K562 (cell line): ENCODE measurements around the gene KCNMB2. TPM values are rescaled to one million over a fixed set of nuclear protein-coding genes. Genes with fewer than 3 reads are reported as not detected.

Source experiments
- ATAC-seq: fragments of 200-7000 bp; cut with Tn5 transposase; 3 replicates; pipeline ENCODE4 v1.9.1; 2020; ENCODE audit warnings: moderate library complexity
- BruUV-seq: library from RNA; stranded (reverse); fragments of 400-500 nt; replicated peaks from 2 replicates; lab custom pipeline; 2021; lab: Mats Ljungman, UMichigan
- CTCF ChIA-PET: fragments of 300-600 bp; formaldehyde crosslinking; extraction: SDS; loops from one replicate; lab custom pipeline; 2021; ENCODE audit warnings: low intra/inter-chr PET ratio; lab: Yijun Ruan, JAX
- POLR2A ChIA-PET: fragments of 300-600, 350-650 bp; sonication (Branson Sonifier 250); formaldehyde crosslinking; extraction: SDS; loops from one replicate; lab custom pipeline; 2021; ENCODE audit warnings: antibody characterized with exemption, inconsistent platforms; lab: Yijun Ruan, JAX
- DNase-seq, 4 experiments: peaks; one replicate each; pipeline versions ENCODE4 v3.0.0 to v3.0.0-alpha.2; 2011 to 2018; ENCODE audit warnings: low spot score in 3 of 4, mixed read lengths in 3 of 4; ENCODE audit errors: extremely low read depth in 1 of 4
- FAIRE-seq: peaks from 2 replicates; lab custom pipeline; 2011; peaks lifted over from hg19 to GRCh38; lab: Jason Lieb, UNC
- H2AFZ ChIP-seq: 2 replicates; pipeline ENCODE4 v1.6.0; 2011; ENCODE audit warnings: low read depth, low read length, control low read depth, inconsistent platforms
- H3K27ac ChIP-seq: fragments of 200-600 bp; 3 replicates; pipeline ENCODE4 v1.8.0; 2011; ENCODE audit warnings: low read depth, mild to moderate bottlenecking, control low read depth, inconsistent platforms, low read length, moderate library complexity, mixed read lengths; ENCODE audit errors: extremely low read depth
- H3K27me3 ChIP-seq, 2 experiments: fragments of 300-600 bp in 1 of 2; 2 replicates in 1 of 2; 3 replicates in 1 of 2; pipeline versions ENCODE4 v1.6.0 to v1.8.0; 2011; ENCODE audit warnings: inconsistent platforms in 2 of 2, low read length in 2 of 2, mild to moderate bottlenecking in 1 of 2, mixed read lengths in 1 of 2, moderate library complexity in 1 of 2; ENCODE audit not compliant: control insufficient read depth in 2 of 2, insufficient read depth in 2 of 2
- H3K36me3 ChIP-seq: fragments of 300-600 bp; 3 replicates; pipeline ENCODE4 v1.8.0; 2011; ENCODE audit warnings: mild to moderate bottlenecking, low read length, inconsistent platforms; ENCODE audit not compliant: control insufficient read depth, insufficient read depth
- H3K4me1 ChIP-seq, 2 experiments: fragments of 200-600 bp in 1 of 2; replicated peaks in 1 of 2; 2 replicates in 1 of 2; 3 replicates in 1 of 2; pipeline versions ENCODE4 v1.5.1 to v1.8.0; 2011; ENCODE audit warnings: inconsistent platforms in 2 of 2, low read length in 2 of 2, mild to moderate bottlenecking in 1 of 2, mixed read lengths in 1 of 2, moderate library complexity in 1 of 2; ENCODE audit not compliant: control insufficient read depth in 2 of 2, insufficient read depth in 2 of 2
- H3K4me2 ChIP-seq: 2 replicates; pipeline ENCODE4 v1.6.1; 2011; ENCODE audit warnings: low read length, control low read depth, inconsistent platforms, mixed read lengths; ENCODE audit not compliant: insufficient read depth
- H3K4me3 ChIP-seq: fragments of 200-600 bp; sonication (generic), shearing (Covaris generic); 2 replicates; pipeline ENCODE4 v1.5.1; 2016; ENCODE audit warnings: control low read depth, inconsistent platforms
- H3K79me2 ChIP-seq: fragments of 200-600 bp; 3 replicates; pipeline ENCODE4 v1.8.0; 2011; ENCODE audit warnings: low read length, inconsistent platforms; ENCODE audit not compliant: control insufficient read depth, insufficient read depth
- H3K9ac ChIP-seq, 2 experiments: 2 replicates each; pipeline versions ENCODE4 v1.6.0 to v1.6.1; 2011; ENCODE audit warnings: low read depth in 2 of 2, low read length in 2 of 2, control low read depth in 1 of 2, inconsistent platforms in 1 of 2, mild to moderate bottlenecking in 1 of 2, mixed read lengths in 1 of 2; ENCODE audit not compliant: insufficient read depth in 1 of 2
- H3K9me1 ChIP-seq: one replicate; pipeline ENCODE4 v1.6.0; 2011; ENCODE audit warnings: inconsistent platforms, mild to moderate bottlenecking, low read length, moderate library complexity; ENCODE audit not compliant: control insufficient read depth, insufficient read depth
- H3K9me3 ChIP-seq: replicated peaks from 2 replicates; pipeline ENCODE4 v1.5.1; 2011; ENCODE audit warnings: low read depth, low read length, inconsistent platforms; ENCODE audit not compliant: control insufficient read depth, insufficient read depth
- H4K20me1 ChIP-seq: replicated peaks from 2 replicates; pipeline ENCODE4 v1.6.1; 2011; ENCODE audit warnings: low read length, inconsistent platforms, mixed read lengths; ENCODE audit not compliant: control insufficient read depth, insufficient read depth
- BACH1 ChIP-seq: fragments of 200-800 bp; sonication (Bioruptor generic); IDR thresholded peaks from 2 replicates; pipeline ENCODE4 v1.6.1; 2016; ENCODE audit warnings: missing genetic modification characterization, missing compliant biosample characterization
- BRF2 ChIP-seq: IDR thresholded peaks from 3 replicates; pipeline ENCODE4 v1.6.1; 2011; ENCODE audit warnings: borderline replicate concordance, mild to moderate bottlenecking; ENCODE audit not compliant: insufficient read length, insufficient read depth
- CEBPB ChIP-seq: fragments of 450-650 bp; IDR thresholded peaks from 2 replicates; pipeline ENCODE4 v1.6.1; 2016; ENCODE audit warnings: missing genetic modification characterization, missing compliant biosample characterization
- CREB3L1 ChIP-seq: fragments of 450-650 bp; IDR thresholded peaks from 2 replicates; pipeline ENCODE4 v1.6.1; 2014; ENCODE audit warnings: low read depth, mild to moderate bottlenecking, moderate library complexity, borderline replicate concordance
- ETV5 ChIP-seq: sonication (generic); formaldehyde crosslinking; IDR thresholded peaks from 2 replicates; pipeline ENCODE4 v1.4.0; 2020; ENCODE audit warnings: low read depth, mild to moderate bottlenecking, missing genetic modification reagents
- GTF2E2 ChIP-seq: fragments of 200-800 bp; sonication (Bioruptor generic); IDR thresholded peaks from 2 replicates; pipeline ENCODE4 v1.6.1; 2016; ENCODE audit warnings: missing genetic modification characterization, missing compliant biosample characterization
- MBD2 ChIP-seq: sonication (generic); IDR thresholded peaks from 2 replicates; pipeline ENCODE4 v1.6.1; 2016; ENCODE audit warnings: low read depth, borderline replicate concordance
- NELFE ChIP-seq: IDR thresholded peaks from 2 replicates; pipeline ENCODE4 v1.6.1; 2011; ENCODE audit warnings: mild to moderate bottlenecking; ENCODE audit not compliant: insufficient read depth, insufficient read length
- RNF219 ChIP-seq: fragments of 250-450 bp; sonication (Bioruptor Pico); IDR thresholded peaks from 2 replicates; pipeline ENCODE4 v1.5.0; 2022; ENCODE audit warnings: mild to moderate bottlenecking
- SRF ChIP-seq, 2 experiments: fragments of 250-450, 450-650 bp in 1 of 2; sonication (Bioruptor Pico) in 1 of 2; sonication (generic) in 1 of 2; formaldehyde crosslinking; IDR thresholded peaks; 2 replicates each; pipeline versions ENCODE4 v1.5.0 to v1.5.1; 2020 to 2022; ENCODE audit warnings: mild to moderate bottlenecking in 1 of 2, missing genetic modification reagents in 1 of 2
- VEZF1 ChIP-seq: fragments of 200-800 bp; sonication (Bioruptor generic); IDR thresholded peaks from 2 replicates; pipeline ENCODE4 v1.6.1; 2017; ENCODE audit warnings: missing genetic modification characterization, missing compliant biosample characterization
- ZBTB7A ChIP-seq: IDR thresholded peaks from 2 replicates; pipeline ENCODE4 v1.6.1; 2011; ENCODE audit warnings: low read depth, mild to moderate bottlenecking, low read length, moderate library complexity, borderline replicate concordance; ENCODE audit not compliant: control insufficient read depth
- ZNF347 ChIP-seq: fragments of 450-650 bp; formaldehyde crosslinking; IDR thresholded peaks from 2 replicates; pipeline ENCODE4 v1.4.0; 2020; ENCODE audit warnings: low read depth, mild to moderate bottlenecking, moderate library complexity
- in situ Hi-C: fragments of 300-500 bp; cut with MboI; formaldehyde crosslinking; loops from 4 replicates; pipeline ENCODE4 v1.15.0; 2018; ENCODE audit warnings: inconsistent platforms, mixed read lengths
- intact Hi-C: fragments of 100-400 bp; cut with micrococcal nuclease; formaldehyde crosslinking; loops from 2 replicates; pipeline ENCODE4 v1.14.2; 2022
- polyA plus RNA-seq, 8 experiments: library from polyadenylated mRNA; depleted of rRNA in 4 of 8; stranded (reverse) in 5 of 8; unstranded in 3 of 8; fragments of >200 nt; fragmentation: Nextera tagmentation in 2 of 8; fragmentation: Illumina TruSeq in 1 of 8; extraction: Ambion mirVana in 2 of 8; extraction: Trizol in 1 of 8; gene quantifications; 2 replicates each; pipeline versions ENCODE4 v1.2.1 to v1.2.3, GENCODE V29; 2011 to 2014; ENCODE audit warnings: inconsistent platforms in 1 of 8, missing spikeins in 1 of 8
- total RNA-seq, 7 experiments: library from RNA; depleted of rRNA in 6 of 7; stranded (reverse); fragments of >200 nt in 6 of 7; fragmentation: Illumina TruSeq in 2 of 7; extraction: Trizol in 2 of 7; gene quantifications; 2 replicates each; pipeline versions ENCODE4 v1.2.1 to v1.2.3, GENCODE V29; 2011 to 2021; ENCODE audit warnings: low replicate concordance in 1 of 7

KCNMB2 gene
- total and polyA plus RNA-seq, 9 of the 15 experiments (the other 6 are each of a cell fraction or from before 2014, with no cell fraction given) = 0.04 to 0.15 TPM; not detected in 7

- TF ChIP-seq VEZF1 (CRISPR knock-in tag) = no peak
- no peak for TF ChIP-seq MBD2
- no peak for TF ChIP-seq ZBTB7A
- TF ChIP-seq, all 486 proteins: peak for 0
Measured at GRCh38 chr3:178837512-178837911, 301.3 kb downstream of the KCNMB2 start (continued).

GRCh38 chr3:178840586-178840985 lies 304.4 kb downstream of the KCNMB2 start:
- ATAC-seq (no peak), DNase-seq (no peak), FAIRE-seq (no peak)
- no TSS peak for BruUV-seq
- Histone ChIP-seq H3K9me1 (no peaks in the 10 kb centered on the region), H3K4me2 (no peak overlapping the region), H3K27ac (no peak overlapping the region), H3K36me3 (no peaks in the 10 kb centered on the region), H3K9ac (no peak overlapping the region), H2AFZ (no peak overlapping the region), H3K79me2 (no peaks in the 10 kb centered on the region), H3K27me3 (no peaks in the 10 kb centered on the region), H3K4me1 (no peaks in the 10 kb centered on the region), H4K20me1 (no peaks in the 10 kb centered on the region), H3K4me3 (no peak overlapping the region), H3K9me3 (no peaks in the 10 kb centered on the region)
- ChIA-PET POLR2A (no interaction called here), CTCF (no interaction called here)
- intact Hi-C loops = no loop called here
- in situ Hi-C loops = no loop called here
- no peak for TF ChIP-seq ZNF347 (CRISPR knock-in tag)
- no peak for TF ChIP-seq BACH1
- TF ChIP-seq CEBPB = no peak
- no peak for TF ChIP-seq ETV5
- no peak for TF ChIP-seq SRF (CRISPR knock-in tag; IDR thresholded peaks at IDR 0.05)
- TF ChIP-seq CREB3L1 = no peak
- no peak for TF ChIP-seq NELFE
- TF ChIP-seq BRF2 = no peak
- no peak for TF ChIP-seq RNF219 (CRISPR knock-in tag)
- no peak for TF ChIP-seq GTF2E2 (tag)
